GM19351 (cell line): ENCODE results near the gene CYP3A4.
"Not testable (repeated sequence)": the region's sequence is repeated elsewhere in the genome, so short reads cannot be mapped to it uniquely, and the experiment has no call there.

ENCODE experiments used
- ATAC-seq: cut with Tn5 transposase; IDR thresholded peaks from one replicate; pipeline ENCODE4 v1.9.1; 2021; ENCODE audit warnings: mild to moderate bottlenecking, moderate library complexity; ENCODE audit not compliant: unreplicated experiment

CYP3A4 gene

GRCh38 chr7:99784007-99784406 lies at the start of gene CYP3A4:
TSS of gene CYP3A4 (minus strand) at chr7:99784184. CDS start at chr7:99784081, 103 bp downstream.
- ATAC-seq = no peak

- ATAC-seq = no peak
These were observed 49.4 kb upstream of the CYP3A4 start for GRCh38 chr7:99833289-99833877.

GRCh38 chr7:99831595-99831994 lies 47.6 kb upstream of the CYP3A4 start:
- ATAC-seq = no peak

GRCh38 chr7:99829524-99830160 lies 45.7 kb upstream of the CYP3A4 start:
- no peak for ATAC-seq

- ATAC-seq = no peak
These were observed 44.8 kb upstream of the CYP3A4 start for GRCh38 chr7:99828811-99829210.

GRCh38 chr7:99827040-99827778 lies 43.2 kb upstream of the CYP3A4 start:
- no peak for ATAC-seq

GRCh38 chr7:99825873-99826272 lies 41.9 kb upstream of the CYP3A4 start:
- no peak for ATAC-seq

- ATAC-seq = no peak
These were observed 41.5 kb upstream of the CYP3A4 start for GRCh38 chr7:99825452-99825851.

- ATAC-seq = no peak
These were observed 40.1 kb upstream of the CYP3A4 start for GRCh38 chr7:99824091-99824490.

- ATAC-seq = no peak
These were observed 39.0 kb upstream of the CYP3A4 start for GRCh38 chr7:99822731-99823718.

GRCh38 chr7:99820408-99821027 lies 36.5 kb upstream of the CYP3A4 start:
- ATAC-seq = no peak

GRCh38 chr7:99808766-99809165 lies 24.8 kb upstream of the CYP3A4 start:
- ATAC-seq = no peak

- no peak for ATAC-seq
These were observed 23.0 kb upstream of the CYP3A4 start for GRCh38 chr7:99806839-99807478.

- ATAC-seq = no peak
These were observed 21.7 kb upstream of the CYP3A4 start for GRCh38 chr7:99805641-99806040.

GRCh38 chr7:99803118-99803517 lies 19.1 kb upstream of the CYP3A4 start:
- not testable (repeated sequence) for ATAC-seq

- not testable (repeated sequence) for ATAC-seq
These were observed 17.4 kb upstream of the CYP3A4 start for GRCh38 chr7:99801407-99801806.

- no peak for ATAC-seq
These were observed 15.0 kb upstream of the CYP3A4 start for GRCh38 chr7:99798972-99799371.

GRCh38 chr7:99795864-99796263 lies 11.9 kb upstream of the CYP3A4 start:
- not testable (repeated sequence) for ATAC-seq

- ATAC-seq = no peak
These were observed 10.9 kb upstream of the CYP3A4 start for GRCh38 chr7:99794585-99795502.
